CD14-positive monocyte (primary cell): ENCODE data around the gene ADAMTS7. TPM values are rescaled to one million over a fixed set of nuclear protein-coding genes. Genes with fewer than 3 reads are reported as not detected.

ENCODE experiments used
- DNase-seq, 3 donors: peaks; one replicate each; pipeline ENCODE4 v3.0.0-alpha.2; 2011 to 2022
- H2AFZ ChIP-seq: 2 replicates; pipeline ENCODE4 v1.6.0; 2012; ENCODE audit warnings: mild to moderate bottlenecking, low read depth, low read length, inconsistent platforms; ENCODE audit not compliant: insufficient read depth, poor library complexity, severe bottlenecking
- H3K27ac ChIP-seq, 2 donors: 1 replicate in 1 of 2; 2 replicates in 1 of 2; pipeline ENCODE4 v1.5.1; 2012 to 2013; ENCODE audit warnings: low read length in 2 of 2, control low read depth in 1 of 2, inconsistent platforms in 1 of 2, low read depth in 1 of 2, mild to moderate bottlenecking in 1 of 2
- H3K27me3 ChIP-seq, 2 donors: one replicate each; pipeline versions ENCODE4 v1.6.0 to v1.6.1; 2011 to 2013; ENCODE audit warnings: low read length in 2 of 2; ENCODE audit not compliant: control insufficient read depth in 2 of 2, insufficient read depth in 2 of 2
- H3K36me3 ChIP-seq, 2 donors: replicated peaks in 1 of 2; 1 replicate in 1 of 2; 2 replicates in 1 of 2; pipeline versions ENCODE4 v1.5.1 to v1.6.1; 2012 to 2013; ENCODE audit warnings: low read length in 2 of 2, control low read depth in 1 of 2, inconsistent platforms in 1 of 2, mild to moderate bottlenecking in 1 of 2; ENCODE audit not compliant: insufficient read depth in 2 of 2, control insufficient read depth in 1 of 2
- H3K4me1 ChIP-seq, 2 donors: 1 replicate in 1 of 2; 2 replicates in 1 of 2; pipeline versions ENCODE4 v1.5.1 to v1.6.1; 2012 to 2013; ENCODE audit warnings: low read length in 2 of 2, control low read depth in 1 of 2, inconsistent platforms in 1 of 2, mild to moderate bottlenecking in 1 of 2, moderate library complexity in 1 of 2; ENCODE audit not compliant: insufficient read depth in 2 of 2, control insufficient read depth in 1 of 2
- H3K4me2 ChIP-seq: replicated peaks from 2 replicates; pipeline ENCODE3; 2012; ENCODE audit warnings: low read length, moderate library complexity, mild to moderate bottlenecking; ENCODE audit not compliant: poor library complexity, severe bottlenecking; ENCODE audit errors: extremely low read depth
- H3K4me3 ChIP-seq, 3 experiments: fragments of 200-600 bp in 1 of 3; sonication (generic) in 1 of 3; replicated peaks in 1 of 3; 1 replicate in 2 of 3; 2 replicates in 1 of 3; pipeline ENCODE4 v1.5.1; 2011 to 2013; ENCODE audit warnings: low read length in 3 of 3, mild to moderate bottlenecking in 3 of 3, control low read depth in 2 of 3, low read depth in 2 of 3, inconsistent platforms in 1 of 3, moderate library complexity in 1 of 3
- H3K79me2 ChIP-seq: 2 replicates; pipeline ENCODE4 v1.6.0; 2012; ENCODE audit warnings: mild to moderate bottlenecking, control low read depth, inconsistent platforms, low read length, moderate library complexity; ENCODE audit not compliant: insufficient read depth
- H3K9ac ChIP-seq: 2 replicates; pipeline ENCODE4 v1.6.0; 2017; ENCODE audit warnings: low read length, mild to moderate bottlenecking; ENCODE audit not compliant: insufficient read depth, poor library complexity, severe bottlenecking
- H3K9me3 ChIP-seq, 2 donors: replicated peaks in 1 of 2; 1 replicate in 1 of 2; 2 replicates in 1 of 2; pipeline versions ENCODE4 v1.5.1 to v1.6.1; 2012 to 2013; ENCODE audit warnings: low read length in 2 of 2, control low read depth in 1 of 2; ENCODE audit not compliant: control insufficient read depth in 1 of 2, insufficient read depth in 1 of 2
- H4K20me1 ChIP-seq: 2 replicates; pipeline ENCODE4 v1.6.0; 2012; ENCODE audit warnings: mild to moderate bottlenecking, low read length, control low read depth, moderate library complexity; ENCODE audit not compliant: insufficient read depth
- H3K27ac Mint-ChIP-seq, 7 donors: one replicate each; pipeline ENCODE4 v1.8.0; 2020; ENCODE audit warnings: mild to moderate bottlenecking in 7 of 7, mixed read lengths in 7 of 7, moderate library complexity in 6 of 7, inconsistent platforms in 2 of 7
- H3K27me3 Mint-ChIP-seq, 3 donors: one replicate each; pipeline ENCODE4 v1.8.0; 2021 to 2022; ENCODE audit warnings: low read depth in 3 of 3, mild to moderate bottlenecking in 3 of 3, mixed read lengths in 3 of 3, moderate library complexity in 3 of 3, inconsistent platforms in 1 of 3
- H3K36me3 Mint-ChIP-seq, 2 donors: one replicate each; pipeline ENCODE4 v1.8.0; 2020; ENCODE audit warnings: mixed read lengths in 2 of 2, inconsistent platforms in 1 of 2, mild to moderate bottlenecking in 1 of 2
- H3K4me1 Mint-ChIP-seq: one replicate; pipeline ENCODE4 v1.8.0; 2020; ENCODE audit warnings: mild to moderate bottlenecking, mixed read lengths
- H3K4me3 Mint-ChIP-seq, 2 donors: one replicate each; pipeline ENCODE4 v1.8.0; 2020; ENCODE audit warnings: mild to moderate bottlenecking in 2 of 2, mixed read lengths in 2 of 2, moderate library complexity in 1 of 2
- H3K9me3 Mint-ChIP-seq, 7 donors: one replicate each; pipeline ENCODE4 v1.8.0; 2020 to 2022; ENCODE audit warnings: mixed read lengths in 7 of 7, mild to moderate bottlenecking in 6 of 7, moderate library complexity in 6 of 7, inconsistent platforms in 2 of 7
- WGBS: methylation state at CpG from one replicate; pipeline ENCODE4 v1.1.5; 2013; ENCODE audit warnings: missing lambda C conversion rate; ENCODE audit not compliant: insufficient coverage; 5-methylcytosine and 5-hydroxymethylcytosine counted together
- intact Hi-C, 2 donors: fragments of 100-400 bp; cut with micrococcal nuclease; formaldehyde crosslinking; loops; one replicate each; pipeline versions ENCODE4 v1.15.0 to v1.15.1; 2023
- polyA plus RNA-seq, 3 donors: library from polyadenylated mRNA; depleted of rRNA in 1 of 3; unstranded in 2 of 3; stranded (reverse) in 1 of 3; fragments of 300-500 nt in 2 of 3; fragments of >200 nt in 1 of 3; fragmentation: Illumina TruSeq in 2 of 3; gene quantifications; 1 replicate in 2 of 3; 2 replicates in 1 of 3; pipeline ENCODE4 v1.2.3, GENCODE V29; 2012 to 2021
- TF ChIP-seq, protein P1 (sequence below): fragments of 200-600 bp; IDR thresholded peaks from one replicate; pipeline ENCODE4 v1.8.0; 2022; ENCODE audit warnings: antibody characterized with exemption, mild to moderate bottlenecking

ADAMTS7 gene
- polyA plus RNA-seq, 3 donors = not detected

DNA sequence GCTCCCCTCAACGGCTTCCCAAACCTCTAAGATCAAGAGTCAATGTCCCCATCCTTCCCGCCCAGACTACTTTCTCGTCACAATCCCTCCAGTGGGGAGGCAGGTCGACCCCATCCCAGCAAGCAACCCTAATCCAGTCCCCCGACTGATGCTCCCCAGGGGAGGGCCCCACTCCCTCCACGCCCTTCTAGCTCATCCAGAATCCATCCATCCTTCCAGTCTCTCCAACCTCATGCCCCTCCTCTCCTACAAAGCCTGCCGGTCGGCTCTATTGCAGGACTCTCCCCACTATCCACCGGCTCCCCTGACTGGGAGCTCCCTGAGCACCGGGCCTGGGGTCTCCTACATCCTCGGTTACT lies 1.3 kb downstream of the ADAMTS7 start:
- H3K27ac ChIP-seq = no peak overlapping the region
- WGBS = 45% methylated on average over 10 of the region's 11 CpGs
- peaks cover 11 to 20% of the 10 kb centered on the region in 2 donors for H3K4me1 ChIP-seq
- peaks cover 57 to 75% (median 57%) of the 10 kb centered on the region in 3 donors for H3K27me3 Mint-ChIP-seq
- peak overlapping the region; percentile 76 for H2AFZ ChIP-seq
- H3K4me2 ChIP-seq = peak overlapping the region; percentile 81
- H3K36me3 ChIP-seq = no peaks in the 10 kb centered on the region
- intact Hi-C loops = no loop called here
- peaks cover 3 to 17% of the 10 kb centered on the region in 2 donors for H3K9me3 ChIP-seq
- peak overlapping the region in 1 of 2 donors; percentile 90 for H3K4me3 Mint-ChIP-seq
- H3K79me2 ChIP-seq = no peaks in the 10 kb centered on the region
- H3K36me3 Mint-ChIP-seq = peaks cover 3 to 14% of the 10 kb centered on the region in 2 donors
- DNase-seq = no peak
- H3K27me3 ChIP-seq = peaks cover 35 to 47% of the 10 kb centered on the region in 2 donors
- H3K4me3 ChIP-seq = peak overlapping the region in 1 of 3 experiments; percentile 73
- TF ChIP-seq, protein P1, sequence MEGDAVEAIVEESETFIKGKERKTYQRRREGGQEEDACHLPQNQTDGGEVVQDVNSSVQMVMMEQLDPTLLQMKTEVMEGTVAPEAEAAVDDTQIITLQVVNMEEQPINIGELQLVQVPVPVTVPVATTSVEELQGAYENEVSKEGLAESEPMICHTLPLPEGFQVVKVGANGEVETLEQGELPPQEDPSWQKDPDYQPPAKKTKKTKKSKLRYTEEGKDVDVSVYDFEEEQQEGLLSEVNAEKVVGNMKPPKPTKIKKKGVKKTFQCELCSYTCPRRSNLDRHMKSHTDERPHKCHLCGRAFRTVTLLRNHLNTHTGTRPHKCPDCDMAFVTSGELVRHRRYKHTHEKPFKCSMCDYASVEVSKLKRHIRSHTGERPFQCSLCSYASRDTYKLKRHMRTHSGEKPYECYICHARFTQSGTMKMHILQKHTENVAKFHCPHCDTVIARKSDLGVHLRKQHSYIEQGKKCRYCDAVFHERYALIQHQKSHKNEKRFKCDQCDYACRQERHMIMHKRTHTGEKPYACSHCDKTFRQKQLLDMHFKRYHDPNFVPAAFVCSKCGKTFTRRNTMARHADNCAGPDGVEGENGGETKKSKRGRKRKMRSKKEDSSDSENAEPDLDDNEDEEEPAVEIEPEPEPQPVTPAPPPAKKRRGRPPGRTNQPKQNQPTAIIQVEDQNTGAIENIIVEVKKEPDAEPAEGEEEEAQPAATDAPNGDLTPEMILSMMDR = no peak
- H3K27ac Mint-ChIP-seq = peak overlapping the region in 1 of 7 donors; percentile 68
- H4K20me1 ChIP-seq = no peaks in the 10 kb centered on the region
- H3K9me3 Mint-ChIP-seq = peaks cover 0 to 33% (median 20%) of the 10 kb centered on the region in 7 donors
- no peak overlapping the region for H3K9ac ChIP-seq
- H3K4me1 Mint-ChIP-seq = peaks cover 18% of the 10 kb centered on the region

DNA sequence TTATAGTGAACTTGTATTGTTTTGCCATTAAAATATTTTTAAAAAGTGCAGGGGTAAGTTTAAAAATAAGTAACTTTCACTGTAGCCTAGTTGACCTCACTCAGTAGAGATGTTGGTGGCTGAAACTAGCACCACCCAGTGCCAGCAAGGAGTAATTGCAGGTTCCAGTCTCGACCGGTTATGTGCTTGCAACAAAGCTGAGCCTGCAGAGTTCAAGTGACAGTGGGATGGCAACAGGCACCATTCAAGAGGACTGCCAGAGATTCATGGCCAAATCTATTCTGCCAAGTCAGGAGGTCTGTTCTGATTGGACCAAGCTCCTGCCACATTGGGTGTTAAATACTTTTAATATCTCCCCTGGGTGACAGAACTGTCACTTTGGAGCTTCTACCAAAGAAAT lies 2.7 kb downstream of the ADAMTS7 start:
- Histone ChIP-seq H3K36me3 (no peaks in the 10 kb centered on the region), H3K9me3 (peaks cover 3 to 17% of the 10 kb centered on the region in 2 donors), H3K4me1 (peaks cover 11 to 20% of the 10 kb centered on the region in 2 donors), H4K20me1 (no peaks in the 10 kb centered on the region), H3K9ac (no peak overlapping the region), H3K79me2 (no peaks in the 10 kb centered on the region), H2AFZ (no peak overlapping the region), H3K27me3 (peaks cover 35 to 44% of the 10 kb centered on the region in 2 donors), H3K4me3 (no peak overlapping the region), H3K27ac (no peak overlapping the region), H3K4me2 (no peak overlapping the region)
- TF ChIP-seq, protein P1 = peak; percentile 63
- intact Hi-C loops = no loop called here
- Mint-ChIP-seq H3K36me3 (peaks cover 3 to 14% of the 10 kb centered on the region in 2 donors), H3K4me3 (peak overlapping the region in 1 of 2 donors; percentile 90), H3K27ac (no peak overlapping the region), H3K27me3 (peaks cover 51 to 63% (median 54%) of the 10 kb centered on the region in 3 donors), H3K4me1 (peaks cover 18% of the 10 kb centered on the region), H3K9me3 (peaks cover 0 to 33% (median 20%) of the 10 kb centered on the region in 7 donors)
- WGBS = 54% methylated on average over 2 of the region's 2 CpGs
- DNase-seq = peak in 2 of 3 donors; percentile 23 to 24
